PC-9 (cell line): ENCODE data around the gene RAB35.

ENCODE experiments used
- CTCF ChIP-seq: fragments of 200-600 bp; sonication (generic); conservative IDR thresholded peaks from 2 replicates; pipeline ENCODE4 v1.6.1; 2017; ENCODE audit warnings: mixed run types, antibody characterized with exemption, mild to moderate bottlenecking, moderate library complexity
- EZH2 ChIP-seq: fragments of 200-600 bp; sonication (generic); IDR thresholded peaks from 2 replicates; pipeline ENCODE4 v1.8.0; 2017; ENCODE audit warnings: antibody characterized with exemption, low read depth

- no peak for TF ChIP-seq CTCF
- TF ChIP-seq EZH2, result no peak
Observed at GRCh38 chr12:120085920-120086645, 30.5 kb downstream of the RAB35 start.
